Liver (tissue), 3 donors: Measurements from ENCODE around the gene GCKR.

Source experiments
- ATF3 ChIP-seq: IDR thresholded peaks from 2 replicates; pipeline ENCODE4 v1.6.1; 2016; ENCODE audit warnings: antibody characterized with exemption
- CTCF ChIP-seq: fragments of 150-350 bp; IDR thresholded peaks from 2 replicates; pipeline ENCODE4 v1.5.1; 2017; ENCODE audit warnings: improper control_type of control experiment, low read depth, low read length; ENCODE audit not compliant: missing input control
- EGR1 ChIP-seq, 2 donors: IDR thresholded peaks; 2 replicates each; pipeline ENCODE4 v1.6.1; 2016 to 2018; ENCODE audit warnings: antibody characterized with exemption in 2 of 2, low read depth in 2 of 2
- GABPA ChIP-seq, 2 donors: IDR thresholded peaks in 1 of 2; conservative IDR thresholded peaks in 1 of 2; 2 replicates each; pipeline ENCODE4 v1.6.1; 2016; ENCODE audit warnings: antibody characterized with exemption in 2 of 2, mild to moderate bottlenecking in 1 of 2, moderate library complexity in 1 of 2
- MAX ChIP-seq: IDR thresholded peaks from 2 replicates; pipeline ENCODE4 v1.6.1; 2016; ENCODE audit warnings: antibody characterized with exemption
- RAD21 ChIP-seq, 2 donors: IDR thresholded peaks; 2 replicates each; pipeline ENCODE4 v1.6.1; 2016; ENCODE audit warnings: antibody characterized with exemption in 2 of 2, mild to moderate bottlenecking in 2 of 2
- REST ChIP-seq: IDR thresholded peaks from 2 replicates; pipeline ENCODE4 v1.6.1; 2016; ENCODE audit warnings: antibody characterized with exemption, mild to moderate bottlenecking
- SP1 ChIP-seq: IDR thresholded peaks from 2 replicates; pipeline ENCODE4 v1.6.1; 2018; ENCODE audit warnings: antibody characterized with exemption, mild to moderate bottlenecking
- TAF1 ChIP-seq: conservative IDR thresholded peaks from 2 replicates; pipeline ENCODE4 v1.6.1; 2016; ENCODE audit warnings: antibody characterized with exemption, mild to moderate bottlenecking
- YY1 ChIP-seq: IDR thresholded peaks from 2 replicates; pipeline ENCODE4 v1.6.1; 2016; ENCODE audit warnings: antibody characterized with exemption, mild to moderate bottlenecking
- donor health status: healthy.
- donor health status: healthy.

- TF ChIP-seq CTCF (no peak), SP1 (no peak), MAX (no peak), REST (no peak), TAF1 (no peak), YY1 (no peak), GABPA (IDR thresholded peaks at IDR 0.05 in 1 of 2, conservative IDR thresholded peaks at IDR 0.05 in 1 of 2) (no peak), RAD21 (IDR thresholded peaks at IDR 0.05) (no peak), ATF3 (no peak), EGR1 (IDR thresholded peaks at IDR 0.05; ENCODE audit: low read depth in 2 of 2) (no peak)
Measured at GRCh38 chr2:27561060-27561459, 64.4 kb downstream of the GCKR start.
